AG04449 (cell line): ENCODE results near the gene TGIF2.

Source experiments
- CTCF ChIA-PET: fragments of 350-600 bp; formaldehyde crosslinking; extraction: SDS; loops from one replicate; lab custom pipeline; 2021; ENCODE audit warnings: antibody characterized with exemption; lab: Yijun Ruan, JAX
- POLR2A ChIA-PET: fragments of 400-600, 350-600 bp; formaldehyde crosslinking; extraction: SDS; loops from one replicate; lab custom pipeline; 2020; ENCODE audit warnings: antibody characterized with exemption, inconsistent platforms; lab: Yijun Ruan, JAX
- DNase-seq: peaks from one replicate; pipeline ENCODE4 v3.0.0-alpha.2; 2010; ENCODE audit warnings: low read depth, low spot score
- H3K4me3 ChIP-seq: 2 replicates; pipeline ENCODE4 v1.5.1; 2011; ENCODE audit warnings: low read depth, mild to moderate bottlenecking, control low read depth, low read length
- CTCF ChIP-seq: IDR thresholded peaks from one replicate; pipeline ENCODE4 v1.5.1; 2011; ENCODE audit warnings: mild to moderate bottlenecking, moderate library complexity, low read length, control low read depth, inconsistent platforms; ENCODE audit not compliant: insufficient read depth; ENCODE audit errors: missing control alignments

The TGIF2 gene

GRCh38 chr20:36582821-36583220, 9.4 kb downstream of the TGIF2 start:
- TF ChIP-seq CTCF: no peak
- CTCF ChIA-PET: no interaction called here
- POLR2A ChIA-PET: no interaction called here
- no peak overlapping the region for H3K4me3 ChIP-seq
- no peak for DNase-seq

GRCh38 chr20:36584018-36584481, 10.7 kb downstream of the TGIF2 start:
- POLR2A ChIA-PET: no interaction called here
- TF ChIP-seq CTCF: no peak
- no peak for DNase-seq
- no peak overlapping the region for H3K4me3 ChIP-seq
- CTCF ChIA-PET: interaction anchor here (1.1 to 1.6 kb wide), 2 partner anchors 16 to 21 kb away, joined by 3 to 4 read pairs; partner anchors contain the start of gene RAB5IF

- POLR2A ChIA-PET: interaction anchor here (0.7 kb wide), 1 partner anchor 273 kb away, joined by 3 read pairs; no protein-coding TSS in a partner anchor
- H3K4me3 ChIP-seq: no peak overlapping the region
- no peak for DNase-seq
- no peak for TF ChIP-seq CTCF
- CTCF ChIA-PET: interaction anchor here (1.0 to 1.6 kb wide), 5 partner anchors 9 to 28 kb away, joined by 3 to 4 read pairs (median 3); no protein-coding TSS in a partner anchor
Measured at GRCh38 chr20:36585410-36586125, 12.2 kb downstream of the TGIF2 start.

- no peak overlapping the region for H3K4me3 ChIP-seq
- DNase-seq: no peak
- POLR2A ChIA-PET: interaction anchor here (0.7 kb wide), 1 partner anchor 13 kb away, joined by 4 read pairs; no protein-coding TSS in a partner anchor
- CTCF ChIA-PET: interaction anchor here (1.1 to 2.3 kb wide), 4 partner anchors 8 to 18 kb away, joined by 3 to 14 read pairs (median 6); partner anchors contain the start of gene RAB5IF
- TF ChIP-seq CTCF: no peak
Measured at GRCh38 chr20:36587388-36588070, 14.1 kb downstream of the TGIF2 start.

- DNase-seq: no peak
- TF ChIP-seq CTCF: no peak
- no peak overlapping the region for H3K4me3 ChIP-seq
- ChIA-PET POLR2A (interaction anchor here (1.0 kb wide), 1 partner anchor 16 kb away, joined by 4 read pairs; no protein-coding TSS in a partner anchor), CTCF (interaction anchor here (1.2 to 8.1 kb wide), 4 partner anchors 13 to 295 kb away, joined by 4 to 99 read pairs (median 4); partner anchors contain the start of gene RAB5IF)
Measured at GRCh38 chr20:36591281-36591680, 17.9 kb downstream of the TGIF2 start.
